K562 (cell line): Measurements from ENCODE around the gene VMP1. TPM values are rescaled to one million over a fixed set of nuclear protein-coding genes. Genes with fewer than 3 reads are reported as not detected.

Experiments
- BACH1 ChIP-seq: fragments of 200-800 bp; sonication (Bioruptor generic); IDR thresholded peaks from 2 replicates; pipeline ENCODE4 v1.6.1; 2016; ENCODE audit warnings: missing genetic modification characterization, missing compliant biosample characterization
- CBFA2T3 ChIP-seq: fragments of 450-650 bp; IDR thresholded peaks from 2 replicates; pipeline ENCODE4 v1.6.1; 2017
- CTCFL ChIP-seq: IDR thresholded peaks from 2 replicates; pipeline ENCODE4 v1.6.1; 2011; ENCODE audit warnings: borderline replicate concordance, low read depth, mild to moderate bottlenecking, moderate library complexity, low read length; ENCODE audit not compliant: insufficient read depth, poor library complexity, severe bottlenecking
- GABPB1 ChIP-seq: sonication (generic); formaldehyde crosslinking; IDR thresholded peaks from 2 replicates; pipeline ENCODE4 v1.8.0; 2022; ENCODE audit warnings: mild to moderate bottlenecking, missing genetic modification reagents
- GATA2 ChIP-seq: sonication (generic); formaldehyde crosslinking; IDR thresholded peaks from 2 replicates; pipeline ENCODE4 v1.4.0; 2020; ENCODE audit warnings: mild to moderate bottlenecking, missing genetic modification reagents
- MGA ChIP-seq: fragments of 450-650 bp; IDR thresholded peaks from 2 replicates; pipeline ENCODE4 v1.6.1; 2016; ENCODE audit warnings: mild to moderate bottlenecking, moderate library complexity
- MXD1 ChIP-seq: fragments of 250-450 bp; sonication (Bioruptor Pico); IDR thresholded peaks from 2 replicates; pipeline ENCODE4 v1.8.0; 2021; ENCODE audit warnings: borderline replicate concordance, mild to moderate bottlenecking, moderate library complexity; ENCODE audit not compliant: poor library complexity, severe bottlenecking
- RAD51 ChIP-seq: fragments of 450-650 bp; IDR thresholded peaks from 2 replicates; pipeline ENCODE4 v1.7.1; 2016; ENCODE audit warnings: low read depth, mild to moderate bottlenecking, borderline replicate concordance
- TCF3 ChIP-seq: sonication (generic); formaldehyde crosslinking; IDR thresholded peaks from 2 replicates; pipeline ENCODE4 v1.4.0; 2020; ENCODE audit warnings: mild to moderate bottlenecking, missing genetic modification reagents
- ZNF740 ChIP-seq, 3 experiments: fragments of 200-800 bp in 1 of 3; sonication (Bioruptor generic) in 1 of 3; sonication (generic) in 1 of 3; formaldehyde crosslinking in 1 of 3; IDR thresholded peaks; 2 replicates each; pipeline versions ENCODE4 v1.6.1 to v1.8.0; 2016 to 2022; ENCODE audit warnings: mild to moderate bottlenecking in 2 of 3, missing compliant biosample characterization in 2 of 3, missing genetic modification characterization in 2 of 3, missing genetic modification reagents in 1 of 3
- ZSCAN29 ChIP-seq: fragments of 450-650 bp; IDR thresholded peaks from 2 replicates; pipeline ENCODE4 v1.6.1; 2017
- polyA plus RNA-seq, 8 experiments: library from polyadenylated mRNA; depleted of rRNA in 4 of 8; stranded (reverse) in 5 of 8; unstranded in 3 of 8; fragments of >200 nt; fragmentation: Nextera tagmentation in 2 of 8; fragmentation: Illumina TruSeq in 1 of 8; extraction: Ambion mirVana in 2 of 8; extraction: Trizol in 1 of 8; gene quantifications; 2 replicates each; pipeline versions ENCODE4 v1.2.1 to v1.2.3, GENCODE V29; 2011 to 2014; ENCODE audit warnings: inconsistent platforms in 1 of 8, missing spikeins in 1 of 8
- total RNA-seq, 7 experiments: library from RNA; depleted of rRNA in 6 of 7; stranded (reverse); fragments of >200 nt in 6 of 7; fragmentation: Illumina TruSeq in 2 of 7; extraction: Trizol in 2 of 7; gene quantifications; 2 replicates each; pipeline versions ENCODE4 v1.2.1 to v1.2.3, GENCODE V29; 2011 to 2021; ENCODE audit warnings: low replicate concordance in 1 of 7

The VMP1 gene
- total and polyA plus RNA-seq, 9 of the 15 experiments (the other 6 are each of a cell fraction or from before 2014, with no cell fraction given) = 123 to 304 (median 151) TPM

- TF ChIP-seq MXD1 (CRISPR knock-in tag) = no peak
- no peak for TF ChIP-seq MGA
- TF ChIP-seq CBFA2T3 = peak; percentile 49
- no peak for TF ChIP-seq GABPB1
- TF ChIP-seq CTCFL = no peak
- 0 out of 2 replicates have a peak, but pooled peaks have one; percentile 7 for TF ChIP-seq RAD51
- no peak for TF ChIP-seq BACH1 (tag)
- no peak for TF ChIP-seq ZSCAN29
- TF ChIP-seq ZNF740 (CRISPR knock-in tag; IDR thresholded peaks at IDR 0.05) = no peak
- no peak for TF ChIP-seq ZNF740 (tag; IDR thresholded peaks at IDR 0.05)
- TF ChIP-seq GATA2 (CRISPR knock-in tag) = no peak
- TF ChIP-seq TCF3 (CRISPR knock-in tag) = no peak
Measured at GRCh38 chr17:59783221-59784047, 76.0 kb downstream of the VMP1 start (continued).
